NCI-H128 (cell line): ENCODE measurements around the gene GPBP1L1.
A peak's percentile ranks its signal among the peaks of the same experiment; 100 is the strongest.
"Not testable (repeated sequence)": the region's sequence is repeated elsewhere in the genome, so short reads cannot be mapped to it uniquely, and the experiment has no call there.

Source experiments
- DNase-seq: peaks from one replicate; lab custom pipeline; 2025; ENCODE audit not compliant: unreplicated experiment; lab: John Stamatoyannopoulos, UW

GPBP1L1 gene

DNA sequence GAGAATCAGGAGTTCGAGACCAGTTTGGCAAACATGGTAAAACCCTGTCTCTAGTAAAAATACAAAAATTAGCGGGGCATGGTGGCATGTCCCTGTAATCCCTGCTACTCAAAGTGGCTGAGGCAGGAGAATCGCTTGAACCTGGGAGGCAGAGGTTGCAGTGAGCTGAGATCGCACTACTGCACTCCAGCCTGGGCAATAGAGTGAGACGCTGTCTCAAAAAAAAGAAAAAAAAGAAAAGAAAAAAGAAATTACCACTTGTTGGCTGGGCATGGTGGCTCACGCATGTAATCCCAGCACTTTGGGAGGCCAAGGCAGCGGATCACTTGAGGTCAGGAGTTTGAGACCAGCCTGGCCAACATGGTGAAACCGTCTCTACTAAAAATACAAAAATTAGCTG is 89.6 kb downstream of the GPBP1L1 start:
- not testable (repeated sequence) for DNase-seq

DNA sequence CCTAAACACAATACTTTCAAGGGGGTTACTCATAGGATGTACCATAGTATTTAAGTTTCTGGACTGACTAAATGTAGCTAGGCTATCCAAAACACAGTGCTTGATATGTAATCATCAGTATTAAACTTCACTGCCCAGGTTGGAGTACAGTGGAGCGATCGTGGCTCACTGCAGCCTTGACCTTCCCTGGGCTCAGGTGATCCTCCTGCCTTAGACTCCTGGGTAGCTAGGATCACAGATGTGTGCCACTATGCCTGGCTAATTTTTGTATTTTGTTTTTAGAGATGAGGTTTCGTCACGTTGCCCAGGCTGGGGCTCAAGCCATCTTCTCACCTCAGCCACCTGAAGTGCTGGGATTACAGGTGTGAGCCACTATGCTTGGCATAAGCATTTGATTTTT is 91.9 kb downstream of the GPBP1L1 start:
- no peak for DNase-seq

DNA sequence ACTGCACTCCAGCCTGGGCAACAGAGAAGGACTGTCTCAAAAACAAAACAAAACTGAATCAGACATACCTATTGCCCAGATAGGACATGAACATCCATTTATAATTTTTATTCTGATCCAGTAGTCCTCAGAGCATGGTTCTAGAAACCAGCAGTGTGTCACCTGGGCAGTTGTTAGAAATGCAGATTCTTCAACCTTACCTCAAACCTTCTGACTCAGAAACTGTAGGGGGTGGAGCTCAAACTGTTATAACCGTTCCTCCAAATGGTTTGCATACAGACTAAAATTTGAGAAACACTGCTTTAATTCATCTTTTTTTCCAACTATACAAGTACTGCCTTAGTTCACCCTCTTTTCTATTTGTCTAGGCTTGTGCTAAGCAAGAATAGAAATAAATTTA is 96.5 kb downstream of the GPBP1L1 start:
- no peak for DNase-seq

DNA sequence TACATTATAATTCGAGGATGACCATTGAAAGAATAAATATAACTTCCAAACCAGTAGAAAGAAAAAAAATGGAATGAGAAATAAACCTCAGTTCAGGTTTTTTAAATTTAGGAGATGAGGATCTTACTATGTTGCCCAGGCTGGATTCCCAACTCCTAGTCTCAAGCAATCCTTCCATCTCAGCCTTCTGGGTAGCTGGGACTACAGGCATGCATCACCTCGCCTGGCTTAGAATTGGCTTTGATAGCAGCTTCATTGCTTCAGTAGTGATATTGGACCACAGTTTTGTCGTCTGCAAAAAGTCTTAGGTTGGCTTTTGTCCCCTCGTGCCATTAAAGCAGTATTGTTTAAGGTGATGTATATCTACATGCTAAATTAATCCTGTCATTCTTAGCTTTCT is 99.6 kb downstream of the GPBP1L1 start:
- DNase-seq, result no peak

DNA sequence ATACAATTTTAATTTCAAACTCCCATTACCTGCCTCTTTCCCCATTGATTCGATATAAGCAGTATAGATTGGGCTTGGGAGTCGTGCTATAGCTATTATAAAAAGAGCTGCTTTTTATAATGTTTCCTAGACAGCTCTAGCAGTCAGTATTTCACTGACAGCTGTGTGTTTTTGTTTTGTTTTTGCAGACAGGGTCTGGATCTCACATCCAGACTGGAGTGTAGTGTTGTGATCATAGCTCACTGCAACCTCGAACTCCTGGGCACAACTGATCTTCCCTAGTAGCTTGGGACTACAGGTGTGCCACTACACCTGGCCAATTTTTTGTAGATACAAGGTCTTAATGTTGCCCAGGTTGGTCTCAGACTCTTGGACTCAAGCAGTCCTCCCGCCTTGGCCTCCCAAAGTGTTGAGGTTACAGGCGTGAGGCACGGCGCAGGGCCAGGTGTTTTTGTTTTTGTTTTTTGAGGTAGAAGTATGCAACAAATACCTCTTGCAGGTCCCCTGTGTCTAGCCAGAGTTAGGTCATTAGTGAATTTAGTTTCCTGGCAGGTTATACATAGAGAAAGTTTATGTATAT is 100.7 kb downstream of the GPBP1L1 start:
- DNase-seq, result no peak

DNA sequence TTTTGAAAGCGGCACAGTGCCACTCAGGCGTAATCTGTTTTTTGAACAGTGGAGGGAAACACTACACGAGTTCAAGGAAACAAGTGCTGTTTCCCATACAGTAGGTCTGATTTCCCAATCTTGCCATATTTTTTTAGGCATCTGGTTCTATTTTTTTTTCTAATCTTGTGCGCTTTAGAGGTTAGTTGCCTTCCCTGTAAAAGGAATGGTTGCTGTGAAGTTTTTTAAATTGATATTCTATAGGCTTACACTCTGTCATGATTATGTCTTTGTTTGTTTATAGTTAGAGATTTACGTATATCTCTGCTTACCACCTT is 101.3 kb downstream of the GPBP1L1 start:
- no peak for DNase-seq

DNA sequence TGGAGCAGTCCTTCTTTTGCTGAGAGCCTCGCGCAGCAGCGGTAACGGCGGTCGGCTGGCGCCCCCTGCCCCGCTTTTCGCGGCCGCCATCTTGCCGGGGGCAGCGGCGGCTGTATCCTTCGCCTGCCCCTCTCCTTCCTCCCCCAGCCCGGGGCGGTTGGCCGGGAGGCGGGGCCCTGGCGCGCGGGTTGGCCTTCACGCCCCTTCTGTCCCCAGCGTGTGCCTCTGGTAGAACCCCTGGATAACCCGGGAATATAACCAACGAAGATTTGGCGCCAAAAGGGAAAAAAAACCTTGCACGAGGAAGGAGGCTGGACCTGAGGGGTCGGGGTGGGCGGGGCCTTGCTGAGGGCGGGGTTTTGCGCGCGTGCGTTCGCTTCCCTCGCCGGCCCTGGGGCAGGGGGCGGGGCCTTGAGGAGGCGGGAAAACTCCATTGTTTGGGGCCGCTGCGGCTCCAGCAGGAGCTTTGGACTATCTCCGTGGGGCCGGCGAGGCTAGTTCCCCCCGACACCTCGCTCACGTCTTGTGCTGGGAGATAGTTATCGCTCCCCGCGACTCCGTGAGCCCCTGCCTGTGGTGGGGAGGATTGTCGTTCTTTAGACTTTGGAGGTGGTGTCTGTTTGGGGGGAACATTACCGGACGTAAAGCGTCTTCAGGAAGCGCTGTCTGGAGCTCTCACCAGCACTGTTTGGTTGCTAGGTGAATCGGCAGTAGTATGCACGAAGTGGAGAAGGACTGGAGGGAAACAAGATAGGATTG is 101.8 kb downstream of the GPBP1L1 start:
- DNase-seq, result peak; percentile 94

DNA sequence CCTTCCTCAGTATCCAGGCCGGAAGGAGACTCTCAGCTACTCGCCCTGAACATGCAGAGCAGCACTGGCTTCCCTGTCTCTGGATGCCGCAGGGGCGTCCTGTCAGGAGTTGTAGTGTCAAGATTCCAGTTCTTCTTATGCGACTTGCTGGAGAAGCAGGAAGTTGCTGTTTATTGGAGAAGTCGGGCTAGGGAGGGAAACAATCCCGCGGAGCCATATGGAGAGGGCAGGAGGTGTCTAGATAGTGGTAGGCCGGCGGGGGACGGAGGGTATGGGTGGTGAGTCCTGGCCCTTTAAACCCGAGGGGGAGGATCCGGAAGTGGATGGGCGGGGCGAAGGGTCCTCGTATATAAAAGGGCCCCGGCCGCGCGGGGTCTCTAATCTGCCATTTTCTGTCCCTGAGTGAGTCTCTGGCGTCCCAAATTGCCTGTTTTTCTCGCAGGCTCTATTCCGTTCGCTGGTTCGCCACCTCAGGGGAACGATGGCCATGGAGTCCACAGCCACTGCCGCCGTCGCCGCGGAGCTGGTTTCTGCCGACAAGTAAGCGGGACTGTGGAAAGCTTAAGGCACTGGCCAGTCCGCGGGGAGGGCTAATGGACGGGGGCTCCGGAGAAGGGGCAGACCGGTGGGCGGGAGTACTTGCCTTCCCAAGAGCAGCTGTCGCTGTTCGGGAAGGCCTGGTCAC is 102.5 kb downstream of the GPBP1L1 start, which contains the start of gene NASP:
Gene NASP, plus strand, starts transcription at position 376 of the 685 bp plus-strand sequence. Its CDS starts 106 bp downstream, at position 482.
- DNase-seq, result peak; percentile 88

DNA sequence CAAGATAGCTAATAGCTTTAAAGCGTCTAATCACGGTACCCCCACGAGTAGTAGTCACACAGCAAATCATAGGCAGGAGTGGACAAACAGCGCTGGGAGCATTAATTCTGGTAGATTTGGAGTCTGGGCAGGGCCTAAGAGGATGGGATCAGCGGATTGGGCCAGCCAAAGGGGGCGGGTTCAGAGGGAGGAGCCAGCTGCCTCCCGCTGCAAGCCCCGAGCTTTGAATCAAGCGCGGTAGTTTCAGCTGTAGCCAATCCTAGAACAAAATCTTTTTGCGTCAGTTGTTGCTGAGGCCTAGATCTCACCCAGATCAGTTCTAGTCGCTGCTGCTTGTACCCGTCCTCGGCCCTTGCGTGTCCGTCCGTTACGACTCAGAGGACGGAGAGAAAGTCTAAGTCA is 103.1 kb downstream of the GPBP1L1 start:
- peak; percentile 90 for DNase-seq
